TTC549 (cell line): ENCODE data around the gene CCND1.

Experiments
- FAIRE-seq: peaks from 2 replicates; lab custom pipeline; 2012; peaks lifted over from hg19 to GRCh38; lab: Jason Lieb, UNC

CCND1 gene

GRCh38 chr11:69654001-69654659 lies 13.2 kb downstream of the CCND1 start:
- no peak for FAIRE-seq

DNA sequence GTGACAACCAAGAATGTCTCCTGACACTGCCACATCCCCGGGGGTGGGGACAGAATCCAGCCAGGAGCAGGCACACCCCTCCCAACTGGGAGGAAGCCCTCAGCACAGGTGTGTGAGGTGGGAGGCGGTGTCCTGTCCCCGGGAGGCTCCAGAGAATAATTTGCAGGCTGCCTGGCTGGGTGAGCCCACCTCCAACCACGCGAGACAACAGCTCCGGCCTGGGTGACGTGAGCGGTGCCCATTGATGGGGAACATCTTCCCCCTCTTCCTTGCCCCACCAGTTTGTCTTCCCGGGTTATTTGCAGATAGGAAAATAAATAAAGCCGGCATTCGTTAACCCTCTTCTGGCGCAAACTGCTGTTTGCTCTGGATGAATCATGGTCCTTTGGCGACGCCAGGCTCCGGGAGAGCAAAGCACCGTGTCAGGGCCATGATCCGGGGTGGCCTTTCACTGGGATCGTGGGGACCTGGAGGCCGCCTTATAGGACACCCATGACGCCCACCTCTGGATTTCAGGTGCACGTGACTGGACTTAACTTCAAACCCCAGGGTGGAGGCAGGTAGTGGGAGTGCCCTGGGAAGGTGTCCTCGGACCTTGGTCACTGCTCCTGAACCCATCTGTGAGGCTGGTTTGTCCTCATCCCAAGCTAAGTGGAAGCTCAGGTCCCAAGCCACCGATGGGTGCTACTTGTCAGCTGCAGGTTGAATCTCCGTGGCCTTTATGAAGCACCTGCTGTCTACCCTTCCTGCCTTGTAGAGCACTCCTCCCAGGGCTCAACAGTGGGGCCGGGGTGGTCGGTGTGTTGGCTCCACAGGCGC lies 13.9 kb downstream of the CCND1 start:
- no peak for FAIRE-seq

GRCh38 chr11:69655479-69656428 lies 14.8 kb downstream of the CCND1 start:
- FAIRE-seq = no peak

DNA sequence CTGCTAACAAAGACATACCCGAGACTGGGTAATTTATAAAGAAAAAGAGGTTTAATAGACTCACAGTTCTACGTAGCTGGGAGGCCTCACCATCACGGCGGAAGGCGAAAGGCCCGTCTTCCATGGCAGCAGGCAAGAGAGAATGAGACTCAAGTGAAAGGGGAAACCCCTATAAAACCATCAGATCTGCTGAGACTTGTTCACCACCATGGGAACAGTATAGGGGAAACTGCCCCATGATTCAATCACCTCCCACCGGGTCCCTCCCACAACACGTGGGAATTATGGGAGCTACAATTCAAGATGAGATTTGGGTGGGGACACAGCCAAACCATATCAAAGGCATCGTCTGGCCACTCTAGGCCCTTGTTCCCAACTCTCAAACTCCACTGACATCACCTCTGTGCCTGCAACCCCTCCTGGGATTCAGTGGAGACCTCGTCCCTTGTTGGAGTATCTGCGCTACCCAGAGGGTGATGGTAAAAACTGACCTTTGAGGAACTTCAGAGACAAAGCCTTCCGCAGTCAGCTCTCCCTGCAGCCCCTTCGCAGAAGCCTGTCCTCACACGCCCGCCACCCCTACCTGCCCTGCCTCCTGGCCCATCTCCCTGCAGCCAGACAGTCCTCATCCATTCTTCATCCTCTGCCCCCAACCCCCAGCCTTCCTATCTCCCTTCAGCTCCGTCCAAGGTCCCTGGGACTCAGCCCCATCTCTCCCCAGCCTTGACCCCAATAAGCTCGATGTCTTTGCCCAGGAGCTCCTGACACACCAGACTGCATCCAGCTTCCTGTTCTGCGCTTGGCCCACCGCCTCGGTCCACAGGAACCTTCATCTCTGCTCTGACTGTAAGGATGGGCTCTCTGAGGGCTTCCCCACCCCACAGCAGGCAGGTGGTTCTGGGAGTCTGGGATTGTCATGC lies 15.8 kb downstream of the CCND1 start:
- no peak for FAIRE-seq

DNA sequence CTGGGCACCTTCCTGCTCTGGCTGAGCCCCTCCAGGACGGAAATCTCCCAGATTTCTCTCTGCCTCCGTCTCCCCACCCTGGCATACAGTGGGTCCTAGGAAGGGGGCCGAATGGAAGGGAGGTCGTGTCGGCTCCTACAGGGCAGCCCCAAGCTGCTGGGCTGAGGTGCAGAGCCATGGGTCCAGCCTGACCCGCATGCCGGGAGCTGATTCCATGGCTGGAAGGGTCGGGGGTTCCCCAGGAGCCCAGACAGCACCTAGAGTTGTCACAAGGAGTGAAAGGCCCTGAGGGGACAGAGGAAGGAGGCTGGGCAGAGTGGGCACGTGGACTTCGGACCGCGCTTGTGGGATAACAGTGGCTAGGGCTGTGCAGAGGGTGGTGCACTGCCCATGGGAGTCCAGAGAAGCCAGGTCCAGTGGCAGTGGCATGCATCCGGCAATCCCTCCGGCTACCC lies 16.5 kb downstream of the CCND1 start:
- no peak for FAIRE-seq

DNA sequence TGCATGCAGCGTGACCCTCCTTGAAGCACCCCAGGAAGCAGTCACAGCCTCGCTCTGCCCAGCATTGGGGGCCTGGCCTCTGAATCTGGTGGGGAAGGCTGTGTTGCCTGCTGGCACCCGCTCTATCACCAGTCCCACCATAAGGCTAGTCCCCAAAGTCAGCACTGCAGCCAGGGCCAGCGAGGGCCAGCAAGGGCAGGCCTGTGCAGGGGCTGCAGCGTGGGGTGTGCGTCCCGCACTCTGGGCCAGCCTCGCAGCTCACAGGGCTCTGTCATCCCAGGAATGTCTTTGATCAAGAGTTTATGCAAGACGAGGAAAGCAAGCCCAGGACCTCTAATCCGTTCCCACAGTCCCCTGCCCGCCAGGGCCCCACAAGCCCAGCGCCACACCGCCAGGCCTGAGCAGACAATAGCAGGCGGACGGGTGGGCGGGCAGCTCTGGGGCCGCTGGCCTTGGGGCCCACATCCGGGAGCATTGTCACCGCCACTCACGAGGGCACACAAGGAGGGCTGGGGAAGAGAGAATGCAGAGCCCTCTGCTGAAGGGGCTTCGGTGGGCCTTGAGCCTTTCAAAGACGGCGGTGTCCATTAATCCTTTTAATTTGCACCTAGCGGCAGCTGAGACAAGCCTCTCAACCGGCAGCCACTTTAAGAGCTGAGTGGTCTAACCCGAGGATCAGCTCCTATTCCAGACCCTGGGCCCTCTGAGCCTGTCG lies 17.1 kb downstream of the CCND1 start:
- FAIRE-seq = no peak

DNA sequence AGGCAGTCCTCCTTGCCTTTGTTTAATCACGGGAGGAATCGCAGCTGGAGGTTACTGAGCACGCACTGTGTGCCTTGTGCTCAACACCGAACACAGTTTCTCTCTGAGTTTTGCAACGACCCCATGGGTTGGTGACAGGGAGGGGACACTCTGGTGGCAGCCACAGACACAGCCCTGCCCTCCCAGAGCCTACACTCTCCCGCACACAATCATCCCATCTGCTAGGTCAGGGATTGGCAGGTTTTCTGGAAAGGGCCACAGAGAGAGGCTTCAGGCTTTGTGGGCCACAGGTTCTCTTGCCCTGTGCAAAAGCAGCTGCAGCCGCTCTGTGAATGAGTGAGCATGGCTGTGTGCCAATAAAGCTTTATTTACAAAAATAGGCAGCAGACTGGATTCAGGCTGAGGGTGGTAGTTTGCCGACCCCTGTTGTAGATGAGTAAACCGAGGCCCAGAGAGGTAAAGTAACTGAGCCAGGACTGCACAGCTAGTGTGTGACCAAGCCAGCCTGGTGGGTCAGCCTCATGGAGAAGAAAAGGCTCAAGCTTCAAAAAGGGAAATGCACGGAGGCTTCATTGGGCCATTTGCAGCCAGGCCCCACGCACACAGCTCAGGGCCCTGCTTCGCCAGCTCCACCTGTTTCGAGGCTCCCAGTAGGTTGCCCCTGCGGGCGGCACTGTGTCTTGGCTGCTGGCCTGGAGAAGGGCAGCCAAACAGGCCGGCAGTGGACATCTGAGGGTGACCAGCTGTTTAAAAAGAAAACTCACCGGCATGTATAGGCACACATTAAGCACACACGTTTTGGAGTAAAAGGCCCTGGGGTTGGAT lies 17.9 kb downstream of the CCND1 start:
- no peak for FAIRE-seq

GRCh38 chr11:69659591-69659990 lies 18.6 kb downstream of the CCND1 start:
- no peak for FAIRE-seq

GRCh38 chr11:69660001-69660500 lies 19.1 kb downstream of the CCND1 start:
- FAIRE-seq = no peak

- no peak for FAIRE-seq
These were observed 20.4 kb downstream of the CCND1 start for GRCh38 chr11:69661413-69661715.

GRCh38 chr11:69662021-69662698 lies 21.2 kb downstream of the CCND1 start:
- no peak for FAIRE-seq

DNA sequence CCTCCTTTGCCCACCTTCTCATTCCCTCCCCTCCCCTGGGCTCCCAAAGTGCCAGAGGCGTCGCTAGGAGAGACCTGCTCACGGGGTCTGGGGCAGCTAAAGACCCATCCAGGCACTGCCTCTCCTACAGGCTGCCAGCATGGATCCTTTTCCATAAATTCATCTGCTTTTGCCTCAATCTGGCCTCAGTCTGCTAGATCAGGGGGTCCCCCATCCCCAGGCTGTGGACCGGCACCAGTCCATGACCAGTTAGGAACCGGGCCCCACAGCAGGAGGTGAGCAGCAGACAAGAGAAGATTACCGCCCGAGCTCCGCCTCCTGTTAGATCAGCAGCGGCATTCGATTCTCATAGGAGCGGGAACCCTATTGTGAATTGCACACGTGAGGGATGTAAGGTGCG lies 21.9 kb downstream of the CCND1 start:
- no peak for FAIRE-seq

DNA sequence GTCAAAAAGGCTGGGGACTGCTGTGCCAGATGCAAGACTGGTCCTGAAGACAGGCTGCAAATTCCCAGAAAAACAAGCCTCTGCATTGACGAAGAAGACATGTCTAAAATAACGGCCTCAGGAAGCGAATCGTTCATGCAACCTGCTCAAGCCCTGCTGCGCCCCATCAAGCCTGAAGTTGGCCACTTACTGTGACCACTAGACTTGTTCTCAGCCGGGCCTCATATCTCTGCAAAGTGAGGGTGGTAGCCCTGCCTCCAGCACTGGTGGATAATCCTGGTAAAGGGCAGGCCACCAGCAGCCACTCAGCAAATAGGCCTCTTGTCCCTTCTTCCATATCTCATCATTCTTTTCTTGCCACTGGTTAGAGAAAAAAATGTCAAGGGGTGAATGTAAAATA lies 22.4 kb downstream of the CCND1 start:
- no peak for FAIRE-seq

- FAIRE-seq = no peak
These were observed 23.3 kb downstream of the CCND1 start for GRCh38 chr11:69664103-69664775.

DNA sequence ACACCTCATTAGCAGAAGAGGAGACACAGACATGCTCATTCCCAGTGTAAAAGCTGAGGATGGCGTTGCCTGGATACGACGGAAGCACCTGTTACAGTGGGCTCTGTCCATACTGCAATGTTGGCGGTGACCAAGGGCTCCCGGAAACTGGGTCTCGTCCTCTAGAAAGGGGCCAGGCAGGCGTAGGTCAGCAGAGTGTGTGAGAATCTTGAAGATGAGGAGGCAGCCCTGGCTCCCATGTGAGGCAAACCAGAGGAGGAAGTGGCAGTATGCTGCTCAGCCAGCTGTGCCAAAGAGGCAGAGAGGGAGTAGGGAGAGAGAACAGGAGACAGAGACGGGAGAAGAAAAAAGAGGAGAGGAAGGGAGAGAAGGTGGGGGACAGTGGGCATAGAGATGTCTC lies 23.9 kb downstream of the CCND1 start:
- no peak for FAIRE-seq

- FAIRE-seq = no peak
These were observed 24.7 kb downstream of the CCND1 start for GRCh38 chr11:69665669-69666068.

GRCh38 chr11:69666261-69666660 lies 25.3 kb downstream of the CCND1 start:
- no peak for FAIRE-seq

GRCh38 chr11:69666752-69667536 lies 26.0 kb downstream of the CCND1 start:
- FAIRE-seq = no peak
